ENCODE measurements around the gene NTM.

NTM gene

GRCh38 chr11:131955904-131956303, 585.5 kb downstream of the NTM start:
- no peak for DNase-seq (ENCODE audit: low read depth, low spot score)

- DNase-seq (ENCODE audit: low read depth, low spot score): no peak
These were observed 586.8 kb downstream of the NTM start for GRCh38 chr11:131957201-131957600.

- DNase-seq (ENCODE audit: low read depth, low spot score): no peak
These were observed 587.5 kb downstream of the NTM start for GRCh38 chr11:131957875-131958274.

GRCh38 chr11:131962818-131963217, 592.4 kb downstream of the NTM start:
- DNase-seq (ENCODE audit: low read depth, low spot score): no peak

- no peak for DNase-seq (ENCODE audit: low read depth, low spot score)
These were observed 594.5 kb downstream of the NTM start for GRCh38 chr11:131964698-131965483.

- no peak for DNase-seq (ENCODE audit: low read depth, low spot score)
These were observed 595.1 kb downstream of the NTM start for GRCh38 chr11:131965504-131965903.

GRCh38 chr11:131966667-131967066, 596.3 kb downstream of the NTM start:
- no peak for DNase-seq (ENCODE audit: low read depth, low spot score)

- no peak for DNase-seq (ENCODE audit: low read depth, low spot score)
These were observed 598.8 kb downstream of the NTM start for GRCh38 chr11:131969261-131969660.

- no peak for DNase-seq (ENCODE audit: low read depth, low spot score)
These were observed 602.6 kb downstream of the NTM start for GRCh38 chr11:131973061-131973460.

GRCh38 chr11:131975619-131976018, 605.2 kb downstream of the NTM start:
- no peak for DNase-seq (ENCODE audit: low read depth, low spot score)

- DNase-seq (ENCODE audit: low read depth, low spot score): no peak
These were observed 605.6 kb downstream of the NTM start for GRCh38 chr11:131976021-131976420.

- DNase-seq (ENCODE audit: low read depth, low spot score): no peak
These were observed 606.8 kb downstream of the NTM start for GRCh38 chr11:131977231-131977630.

- DNase-seq (ENCODE audit: low read depth, low spot score): no peak
These were observed 607.4 kb downstream of the NTM start for GRCh38 chr11:131977854-131978253.

- no peak for DNase-seq (ENCODE audit: low read depth, low spot score)
These were observed 607.9 kb downstream of the NTM start for GRCh38 chr11:131978351-131978750.

GRCh38 chr11:131979364-131979763, 608.9 kb downstream of the NTM start:
- no peak for DNase-seq (ENCODE audit: low read depth, low spot score)

GRCh38 chr11:131980199-131980598, 609.8 kb downstream of the NTM start:
- no peak for DNase-seq (ENCODE audit: low read depth, low spot score)

GRCh38 chr11:131980888-131981668, 610.7 kb downstream of the NTM start:
- DNase-seq (ENCODE audit: low read depth, low spot score): no peak

GRCh38 chr11:131982154-131982553, 611.7 kb downstream of the NTM start:
- no peak for DNase-seq (ENCODE audit: low read depth, low spot score)

GRCh38 chr11:131985846-131986301, 615.5 kb downstream of the NTM start:
- no peak for DNase-seq (ENCODE audit: low read depth, low spot score)

GRCh38 chr11:131987703-131988102, 617.3 kb downstream of the NTM start:
- no peak for DNase-seq (ENCODE audit: low read depth, low spot score)

- no peak for DNase-seq (ENCODE audit: low read depth, low spot score)
These were observed 621.2 kb downstream of the NTM start for GRCh38 chr11:131991606-131992005.

GRCh38 chr11:131993246-131993645, 622.8 kb downstream of the NTM start:
- no peak for DNase-seq (ENCODE audit: low read depth, low spot score)

- no peak for DNase-seq (ENCODE audit: low read depth, low spot score)
These were observed 627.6 kb downstream of the NTM start for GRCh38 chr11:131998020-131998419.
